ENCODE results near the gene CDH12. TPM values are rescaled to one million over a fixed set of nuclear protein-coding genes. Genes with fewer than 3 reads are reported as not detected.

CDH12 gene
- total RNA-seq, 5 donors from 2014 or later (not counting 1 experiment from before 2014, with no cell fraction given): not detected

GRCh38 chr5:22710660-22711059 is 142.5 kb downstream of the CDH12 start:
- POLR2A ChIA-PET: no interaction called here
- no peaks in the 10 kb centered on the region for H3K4me1 Mint-ChIP-seq
- no peak overlapping the region for H3K4me3 ChIP-seq (ENCODE audit: control insufficient read depth in 1 of 2, extremely low read depth in 1 of 2, low read length in 1 of 2)
- ATAC-seq (replicated peaks in 1 of 4) (no peak), DNase-seq (no peak)
- H3K27ac Mint-ChIP-seq: no peak overlapping the region
- no peak overlapping the region for H3K27ac ChIP-seq (ENCODE audit: low read length)
- H3K36me3 ChIP-seq (ENCODE audit: control insufficient read depth in 2 of 2, extremely low read depth in 1 of 2, insufficient read depth in 1 of 2, low read length in 1 of 2): no peaks in the 10 kb centered on the region
- H3K27me3 Mint-ChIP-seq: no peaks in the 10 kb centered on the region
- H3K27me3 ChIP-seq (replicated peaks in 1 of 2; ENCODE audit: control insufficient read depth in 2 of 2, extremely low read depth in 1 of 2, insufficient read depth in 2 of 2, low read length in 1 of 2): no peaks in the 10 kb centered on the region
- WGBS (ENCODE audit: insufficient coverage): no CpG with 5 or more reads among the region's 2 CpGs
- CTCF ChIA-PET: no interaction called here
- no peak overlapping the region for H3K4me3 Mint-ChIP-seq
- H3K9me3 ChIP-seq: no peaks in the 10 kb centered on the region
- no peaks in the 10 kb centered on the region for H3K36me3 Mint-ChIP-seq
- no peaks in the 10 kb centered on the region for H3K4me1 ChIP-seq (ENCODE audit: control insufficient read depth in 1 of 2, extremely low read depth in 1 of 2, insufficient read depth in 2 of 2, low read length in 2 of 2)
- H3K9me3 Mint-ChIP-seq: peaks cover 10 to 29% (median 16%) of the 10 kb centered on the region in 3 donors

GRCh38 chr5:22709743-22710142 is 143.4 kb downstream of the CDH12 start:
- ChIA-PET CTCF (no interaction called here), POLR2A (no interaction called here)
- Mint-ChIP-seq H3K4me3 (no peak overlapping the region), H3K9me3 (peaks cover 10 to 26% (median 14%) of the 10 kb centered on the region in 3 donors), H3K27me3 (no peaks in the 10 kb centered on the region), H3K36me3 (no peaks in the 10 kb centered on the region), H3K4me1 (no peaks in the 10 kb centered on the region), H3K27ac (no peak overlapping the region)
- ATAC-seq (replicated peaks in 1 of 4) (no peak), DNase-seq (no peak)
- Histone ChIP-seq H3K4me1 (ENCODE audit: control insufficient read depth in 1 of 2, extremely low read depth in 1 of 2, insufficient read depth in 2 of 2, low read length in 2 of 2) (no peaks in the 10 kb centered on the region), H3K36me3 (ENCODE audit: control insufficient read depth in 2 of 2, extremely low read depth in 1 of 2, insufficient read depth in 1 of 2, low read length in 1 of 2) (no peaks in the 10 kb centered on the region), H3K27ac (ENCODE audit: low read length) (no peak overlapping the region), H3K27me3 (replicated peaks in 1 of 2; ENCODE audit: control insufficient read depth in 2 of 2, extremely low read depth in 1 of 2, insufficient read depth in 2 of 2, low read length in 1 of 2) (no peaks in the 10 kb centered on the region), H3K4me3 (ENCODE audit: control insufficient read depth in 1 of 2, extremely low read depth in 1 of 2, low read length in 1 of 2) (no peak overlapping the region), H3K9me3 (no peaks in the 10 kb centered on the region)

GRCh38 chr5:22708770-22709328 is 144.3 kb downstream of the CDH12 start:
- no peaks in the 10 kb centered on the region for H3K27me3 ChIP-seq (replicated peaks in 1 of 2; ENCODE audit: control insufficient read depth in 2 of 2, extremely low read depth in 1 of 2, insufficient read depth in 2 of 2, low read length in 1 of 2)
- no peaks in the 10 kb centered on the region for H3K4me1 ChIP-seq (ENCODE audit: control insufficient read depth in 1 of 2, extremely low read depth in 1 of 2, insufficient read depth in 2 of 2, low read length in 2 of 2)
- no peaks in the 10 kb centered on the region for H3K9me3 ChIP-seq
- no peak for ATAC-seq (replicated peaks in 1 of 4)
- H3K9me3 Mint-ChIP-seq: peaks cover 10 to 19% (median 10%) of the 10 kb centered on the region in 3 donors
- no peaks in the 10 kb centered on the region for H3K4me1 Mint-ChIP-seq
- H3K27ac ChIP-seq (ENCODE audit: low read length): no peak overlapping the region
- ChIA-PET CTCF (no interaction called here), POLR2A (no interaction called here)
- no peak overlapping the region for H3K4me3 ChIP-seq (ENCODE audit: control insufficient read depth in 1 of 2, extremely low read depth in 1 of 2, low read length in 1 of 2)
- no peak overlapping the region for H3K27ac Mint-ChIP-seq
- DNase-seq: no peak
- H3K4me3 Mint-ChIP-seq: no peak overlapping the region
- H3K36me3 Mint-ChIP-seq: no peaks in the 10 kb centered on the region
- 100% methylated on average over 7 of the region's 9 CpGs for WGBS (ENCODE audit: insufficient coverage)
- no peaks in the 10 kb centered on the region for H3K36me3 ChIP-seq (ENCODE audit: control insufficient read depth in 2 of 2, extremely low read depth in 1 of 2, insufficient read depth in 1 of 2, low read length in 1 of 2)
- H3K27me3 Mint-ChIP-seq: no peaks in the 10 kb centered on the region

GRCh38 chr5:22706901-22707300 is 146.2 kb downstream of the CDH12 start:
- no peak overlapping the region for H3K27ac Mint-ChIP-seq
- peaks cover 10 to 14% (median 10%) of the 10 kb centered on the region in 3 donors for H3K9me3 Mint-ChIP-seq
- Histone ChIP-seq H3K27ac (ENCODE audit: low read length) (no peak overlapping the region), H3K36me3 (ENCODE audit: control insufficient read depth in 2 of 2, extremely low read depth in 1 of 2, insufficient read depth in 1 of 2, low read length in 1 of 2) (no peaks in the 10 kb centered on the region), H3K4me1 (ENCODE audit: control insufficient read depth in 1 of 2, extremely low read depth in 1 of 2, insufficient read depth in 2 of 2, low read length in 2 of 2) (no peaks in the 10 kb centered on the region), H3K4me3 (ENCODE audit: control insufficient read depth in 1 of 2, extremely low read depth in 1 of 2, low read length in 1 of 2) (no peak overlapping the region), H3K9me3 (no peaks in the 10 kb centered on the region), H3K27me3 (replicated peaks in 1 of 2; ENCODE audit: control insufficient read depth in 2 of 2, extremely low read depth in 1 of 2, insufficient read depth in 2 of 2, low read length in 1 of 2) (no peaks in the 10 kb centered on the region)
- CTCF ChIA-PET: no interaction called here
- ATAC-seq (replicated peaks in 1 of 4): no peak
- no CpG with 5 or more reads among the region's 1 CpG for WGBS (ENCODE audit: insufficient coverage)
- no peaks in the 10 kb centered on the region for H3K4me1 Mint-ChIP-seq
- no peak overlapping the region for H3K4me3 Mint-ChIP-seq
- POLR2A ChIA-PET: no interaction called here
- H3K36me3 Mint-ChIP-seq: no peaks in the 10 kb centered on the region
- no peaks in the 10 kb centered on the region for H3K27me3 Mint-ChIP-seq
- DNase-seq: no peak

DNA sequence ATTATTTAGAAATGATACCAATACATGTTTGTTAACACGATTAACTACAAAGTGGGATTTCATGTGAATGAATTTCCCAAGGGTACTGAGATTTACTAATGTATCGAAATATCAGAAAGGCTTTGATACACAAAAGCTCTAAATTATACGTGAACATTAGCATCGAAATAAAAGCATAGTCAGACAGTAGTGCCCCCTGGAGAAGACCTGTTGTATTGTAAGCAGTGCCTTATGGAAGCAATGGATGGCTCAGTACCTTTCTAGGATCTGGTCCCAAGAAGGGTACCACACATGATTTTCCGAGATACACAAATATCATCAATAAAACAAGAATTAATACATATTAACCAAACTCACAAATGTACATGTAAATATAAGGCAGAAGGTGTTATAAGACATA is 153.8 kb downstream of the CDH12 start:
- no CpG with 5 or more reads among the region's 5 CpGs for WGBS (ENCODE audit: insufficient coverage)
- ChIA-PET CTCF (interaction anchor here in 1 of 2 donors (0.7 kb wide), 1 partner anchor 106 kb away, joined by 3 read pairs; no protein-coding TSS in a partner anchor), POLR2A (no interaction called here)
- H3K4me1 ChIP-seq (ENCODE audit: control insufficient read depth in 1 of 2, extremely low read depth in 1 of 2, insufficient read depth in 2 of 2, low read length in 2 of 2): no peaks in the 10 kb centered on the region
- Mint-ChIP-seq H3K4me3 (no peak overlapping the region), H3K4me1 (no peaks in the 10 kb centered on the region), H3K9me3 (peaks cover 0 to 4% (median 3%) of the 10 kb centered on the region in 3 donors), H3K36me3 (no peaks in the 10 kb centered on the region), H3K27ac (no peak overlapping the region), H3K27me3 (no peaks in the 10 kb centered on the region)
- no peak for ATAC-seq (replicated peaks in 1 of 4)
- no peak overlapping the region for H3K27ac ChIP-seq (ENCODE audit: low read length)
- no peaks in the 10 kb centered on the region for H3K27me3 ChIP-seq (replicated peaks in 1 of 2; ENCODE audit: control insufficient read depth in 2 of 2, extremely low read depth in 1 of 2, insufficient read depth in 2 of 2, low read length in 1 of 2)
- H3K4me3 ChIP-seq (ENCODE audit: control insufficient read depth in 1 of 2, extremely low read depth in 1 of 2, low read length in 1 of 2): no peak overlapping the region
- no peak for DNase-seq
- H3K9me3 ChIP-seq: no peaks in the 10 kb centered on the region
- no peaks in the 10 kb centered on the region for H3K36me3 ChIP-seq (ENCODE audit: control insufficient read depth in 2 of 2, extremely low read depth in 1 of 2, insufficient read depth in 1 of 2, low read length in 1 of 2)

- Mint-ChIP-seq H3K36me3 (no peaks in the 10 kb centered on the region), H3K4me1 (no peaks in the 10 kb centered on the region), H3K4me3 (no peak overlapping the region), H3K27me3 (no peaks in the 10 kb centered on the region), H3K9me3 (peaks cover 3 to 15% (median 4%) of the 10 kb centered on the region in 3 donors), H3K27ac (no peak overlapping the region)
- Histone ChIP-seq H3K27me3 (replicated peaks in 1 of 2; ENCODE audit: control insufficient read depth in 2 of 2, extremely low read depth in 1 of 2, insufficient read depth in 2 of 2, low read length in 1 of 2) (no peaks in the 10 kb centered on the region), H3K27ac (ENCODE audit: low read length) (no peak overlapping the region), H3K4me1 (ENCODE audit: control insufficient read depth in 1 of 2, extremely low read depth in 1 of 2, insufficient read depth in 2 of 2, low read length in 2 of 2) (no peaks in the 10 kb centered on the region), H3K4me3 (ENCODE audit: control insufficient read depth in 1 of 2, extremely low read depth in 1 of 2, low read length in 1 of 2) (no peak overlapping the region), H3K36me3 (ENCODE audit: control insufficient read depth in 2 of 2, extremely low read depth in 1 of 2, insufficient read depth in 1 of 2, low read length in 1 of 2) (no peaks in the 10 kb centered on the region), H3K9me3 (no peaks in the 10 kb centered on the region)
- DNase-seq (no peak), ATAC-seq (replicated peaks in 1 of 4) (no peak)
- ChIA-PET CTCF (interaction anchor here in 1 of 2 donors (0.7 kb wide), 1 partner anchor 88 kb away, joined by 3 read pairs; no protein-coding TSS in a partner anchor), POLR2A (no interaction called here)
- WGBS (ENCODE audit: insufficient coverage): 80% methylated on average over 1 of the region's 4 CpGs
Observed at GRCh38 chr5:22693121-22693520, 160.0 kb downstream of the CDH12 start.

GRCh38 chr5:22683050-22683449 is 170.1 kb downstream of the CDH12 start:
- no peaks in the 10 kb centered on the region for H3K4me1 Mint-ChIP-seq
- H3K27ac ChIP-seq (ENCODE audit: low read length): no peak overlapping the region
- DNase-seq: no peak
- no peak overlapping the region for H3K4me3 Mint-ChIP-seq
- H3K9me3 ChIP-seq: no peaks in the 10 kb centered on the region
- H3K27me3 ChIP-seq (replicated peaks in 1 of 2; ENCODE audit: control insufficient read depth in 2 of 2, extremely low read depth in 1 of 2, insufficient read depth in 2 of 2, low read length in 1 of 2): no peaks in the 10 kb centered on the region
- peaks cover 3 to 8% (median 4%) of the 10 kb centered on the region in 3 donors for H3K9me3 Mint-ChIP-seq
- no peaks in the 10 kb centered on the region for H3K4me1 ChIP-seq (ENCODE audit: control insufficient read depth in 1 of 2, extremely low read depth in 1 of 2, insufficient read depth in 2 of 2, low read length in 2 of 2)
- no peak for ATAC-seq (replicated peaks in 1 of 4)
- H3K27ac Mint-ChIP-seq: no peak overlapping the region
- H3K36me3 ChIP-seq (ENCODE audit: control insufficient read depth in 2 of 2, extremely low read depth in 1 of 2, insufficient read depth in 1 of 2, low read length in 1 of 2): no peaks in the 10 kb centered on the region
- POLR2A ChIA-PET: no interaction called here
- no peaks in the 10 kb centered on the region for H3K27me3 Mint-ChIP-seq
- H3K36me3 Mint-ChIP-seq: no peaks in the 10 kb centered on the region
- H3K4me3 ChIP-seq (ENCODE audit: control insufficient read depth in 1 of 2, extremely low read depth in 1 of 2, low read length in 1 of 2): no peak overlapping the region
- CTCF ChIA-PET: no interaction called here
- no CpG with 5 or more reads among the region's 2 CpGs for WGBS (ENCODE audit: insufficient coverage)

Data from T-cell (primary cell).